Measurements from ENCODE around the gene GAL.

DNA sequence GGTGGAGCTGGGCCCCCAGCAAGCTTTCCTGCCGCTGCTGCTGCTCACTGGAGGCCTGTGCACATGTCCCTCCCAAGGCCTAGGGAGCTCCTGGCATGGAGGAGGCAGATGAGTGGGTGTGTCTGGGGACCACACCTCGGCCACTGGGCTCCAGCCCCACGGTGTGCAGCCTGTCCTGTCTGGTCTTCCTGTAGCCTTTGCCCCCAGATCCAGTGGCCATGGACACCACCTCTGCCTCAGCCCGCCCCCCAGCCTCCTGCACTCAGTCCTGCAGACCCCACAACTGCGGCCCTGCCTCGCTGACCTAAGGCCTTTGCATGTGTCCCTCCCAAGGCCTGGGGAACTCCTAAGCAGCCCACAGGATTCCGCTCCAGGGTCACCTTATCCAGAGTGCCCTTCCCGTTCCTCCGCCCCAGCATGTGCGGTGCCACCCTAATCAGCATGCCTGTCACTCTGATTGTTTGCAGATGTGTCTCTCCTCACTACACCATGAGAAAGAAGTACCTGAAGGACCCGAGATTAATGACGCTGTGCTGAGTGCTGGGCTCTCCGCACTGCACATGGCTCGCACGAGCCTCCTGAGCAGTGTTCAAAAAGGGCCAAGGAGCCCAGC, 8.6 kb downstream of the GAL start:
- TF ChIP-seq POLR2A (IDR thresholded peaks at IDR 0.05; ENCODE audit: low read depth, low read length), result no peak
- TF ChIP-seq POLR2AphosphoS5 (IDR thresholded peaks at IDR 0.05; ENCODE audit: low read depth, low read length), result no peak
- TF ChIP-seq TAF1 (IDR thresholded peaks at IDR 0.05; ENCODE audit: low read depth, low read length), result no peak
- TF ChIP-seq POU2F2 (IDR thresholded peaks at IDR 0.05; ENCODE audit: low read depth, low read length), result no peak
